ENCODE data around the gene CDH3. TPM values are rescaled to one million over a fixed set of nuclear protein-coding genes. Genes with fewer than 3 reads are reported as not detected.

CDH3 gene
- total RNA-seq, 1 donor from 2014 or later = 14.1 TPM

DNA sequence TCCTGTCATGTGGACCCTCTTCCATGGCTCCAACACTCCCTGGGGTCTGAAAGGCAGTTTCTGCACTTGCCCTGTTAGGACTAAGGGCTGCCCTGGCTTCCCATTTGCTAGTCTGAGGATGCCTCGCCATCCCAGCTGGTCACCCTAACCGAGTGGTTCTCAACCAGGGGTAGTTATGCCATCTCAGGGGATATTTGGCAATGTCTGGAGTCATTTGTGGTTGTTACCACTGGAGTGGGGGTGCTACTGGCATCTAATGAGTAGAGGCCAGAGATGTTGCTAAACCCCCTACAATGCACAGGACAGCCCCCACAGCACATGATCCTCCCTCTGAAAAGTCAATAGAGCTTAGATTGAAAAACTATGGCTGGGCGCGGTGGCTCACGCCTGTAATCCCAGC, 65.1 kb downstream of the CDH3 start:
- no peaks in the 10 kb centered on the region for H3K36me3 ChIP-seq (ENCODE audit: insufficient read depth, low read length)
- Mint-ChIP-seq H3K9me3 (ENCODE audit: unreplicated experiment) (peaks cover 3% of the 10 kb centered on the region), H3K27me3 (ENCODE audit: low read depth, unreplicated experiment) (peaks cover 21% of the 10 kb centered on the region), H3K27ac (ENCODE audit: unreplicated experiment) (no peak overlapping the region), H3K36me3 (ENCODE audit: low read depth, unreplicated experiment) (no peaks in the 10 kb centered on the region), H3K4me3 (ENCODE audit: unreplicated experiment) (no peak overlapping the region), H3K4me1 (ENCODE audit: low read depth, unreplicated experiment) (peaks cover 4% of the 10 kb centered on the region)
- TF ChIP-seq, protein P1, sequence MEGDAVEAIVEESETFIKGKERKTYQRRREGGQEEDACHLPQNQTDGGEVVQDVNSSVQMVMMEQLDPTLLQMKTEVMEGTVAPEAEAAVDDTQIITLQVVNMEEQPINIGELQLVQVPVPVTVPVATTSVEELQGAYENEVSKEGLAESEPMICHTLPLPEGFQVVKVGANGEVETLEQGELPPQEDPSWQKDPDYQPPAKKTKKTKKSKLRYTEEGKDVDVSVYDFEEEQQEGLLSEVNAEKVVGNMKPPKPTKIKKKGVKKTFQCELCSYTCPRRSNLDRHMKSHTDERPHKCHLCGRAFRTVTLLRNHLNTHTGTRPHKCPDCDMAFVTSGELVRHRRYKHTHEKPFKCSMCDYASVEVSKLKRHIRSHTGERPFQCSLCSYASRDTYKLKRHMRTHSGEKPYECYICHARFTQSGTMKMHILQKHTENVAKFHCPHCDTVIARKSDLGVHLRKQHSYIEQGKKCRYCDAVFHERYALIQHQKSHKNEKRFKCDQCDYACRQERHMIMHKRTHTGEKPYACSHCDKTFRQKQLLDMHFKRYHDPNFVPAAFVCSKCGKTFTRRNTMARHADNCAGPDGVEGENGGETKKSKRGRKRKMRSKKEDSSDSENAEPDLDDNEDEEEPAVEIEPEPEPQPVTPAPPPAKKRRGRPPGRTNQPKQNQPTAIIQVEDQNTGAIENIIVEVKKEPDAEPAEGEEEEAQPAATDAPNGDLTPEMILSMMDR (IDR thresholded peaks at IDR 0.05; ENCODE audit: insufficient read depth, low read depth, low read length) = no peak
- no peak for TF ChIP-seq EZH2 (IDR thresholded peaks at IDR 0.05; ENCODE audit: insufficient read depth, low read length)
- H3K79me2 ChIP-seq (ENCODE audit: insufficient read depth, low read length) = no peaks in the 10 kb centered on the region
- H4K20me1 ChIP-seq (ENCODE audit: insufficient read depth, low read length) = no peaks in the 10 kb centered on the region
- no peaks in the 10 kb centered on the region for H3K27me3 ChIP-seq (ENCODE audit: insufficient read depth, low read length)
- no peak overlapping the region for H3K4me3 ChIP-seq (ENCODE audit: insufficient read depth, low read depth, low read length)
- H3K4me1 ChIP-seq (ENCODE audit: insufficient read depth, low read length) = peaks cover 8% of the 10 kb centered on the region
- DNase-seq (ENCODE audit: low read depth) = no peak
- no peaks in the 10 kb centered on the region for H3K9me3 ChIP-seq (ENCODE audit: insufficient read depth, low read depth, low read length)
- H3K9ac ChIP-seq (ENCODE audit: low read length) = no peak overlapping the region
- H2AFZ ChIP-seq (ENCODE audit: low read depth, low read length) = no peak overlapping the region
- no peak overlapping the region for H3K27ac ChIP-seq (ENCODE audit: low read depth, low read length)
- no peak for FAIRE-seq
- no peak overlapping the region for H3K4me2 ChIP-seq (ENCODE audit: low read length)

DNA sequence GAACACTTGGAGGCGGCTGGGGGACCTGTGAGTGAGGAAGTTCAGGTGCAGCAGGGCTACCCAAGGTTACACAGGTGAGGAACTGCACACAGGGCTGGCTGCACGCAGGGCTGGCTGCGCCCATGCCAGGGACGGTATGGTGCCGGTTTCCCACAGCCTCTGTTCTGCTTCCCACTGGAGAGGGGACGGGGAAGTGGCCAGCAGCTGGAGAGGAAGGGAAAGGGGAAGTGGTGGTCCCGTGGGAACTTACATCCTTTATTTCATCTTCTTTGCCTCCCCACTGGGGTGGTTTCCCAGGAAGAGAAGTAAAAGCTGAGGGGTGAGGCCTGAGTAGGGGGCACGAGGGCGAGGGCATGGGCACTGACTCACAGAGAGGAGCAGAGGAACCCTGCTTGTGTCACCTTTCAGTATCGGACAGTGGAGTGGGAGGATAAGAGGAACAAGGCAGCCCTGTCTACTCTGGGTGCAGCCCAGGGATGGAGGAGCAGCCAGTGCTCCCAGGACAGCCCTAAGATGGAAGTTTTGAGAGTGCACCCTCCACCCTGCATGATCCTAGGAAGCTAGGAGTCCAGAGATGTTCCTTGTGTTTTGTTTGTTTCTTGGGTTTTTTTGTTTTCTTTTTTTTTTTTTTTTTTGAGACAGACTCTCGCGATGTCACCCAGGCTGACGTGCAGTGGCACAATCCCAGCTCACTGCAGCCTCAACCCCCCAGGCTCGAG, 66.5 kb downstream of the CDH3 start:
- H3K9me3 Mint-ChIP-seq (ENCODE audit: unreplicated experiment) = peaks cover 3% of the 10 kb centered on the region
- no peaks in the 10 kb centered on the region for H3K36me3 Mint-ChIP-seq (ENCODE audit: low read depth, unreplicated experiment)
- no peak overlapping the region for H3K4me3 Mint-ChIP-seq (ENCODE audit: unreplicated experiment)
- no peaks in the 10 kb centered on the region for H3K36me3 ChIP-seq (ENCODE audit: insufficient read depth, low read length)
- H3K4me2 ChIP-seq (ENCODE audit: low read length) = no peak overlapping the region
- FAIRE-seq (no peak), DNase-seq (ENCODE audit: low read depth) (no peak)
- TF ChIP-seq, protein P1 (IDR thresholded peaks at IDR 0.05; ENCODE audit: insufficient read depth, low read depth, low read length) = no peak
- TF ChIP-seq EZH2 (IDR thresholded peaks at IDR 0.05; ENCODE audit: insufficient read depth, low read length) = no peak
- H3K27ac ChIP-seq (ENCODE audit: low read depth, low read length) = no peak overlapping the region
- H3K9me3 ChIP-seq (ENCODE audit: insufficient read depth, low read depth, low read length) = no peaks in the 10 kb centered on the region
- H2AFZ ChIP-seq (ENCODE audit: low read depth, low read length) = no peak overlapping the region
- no peaks in the 10 kb centered on the region for H4K20me1 ChIP-seq (ENCODE audit: insufficient read depth, low read length)
- H3K4me1 ChIP-seq (ENCODE audit: insufficient read depth, low read length) = peaks cover 8% of the 10 kb centered on the region
- no peak overlapping the region for H3K4me3 ChIP-seq (ENCODE audit: insufficient read depth, low read depth, low read length)
- no peaks in the 10 kb centered on the region for H3K79me2 ChIP-seq (ENCODE audit: insufficient read depth, low read length)
- no peak overlapping the region for H3K27ac Mint-ChIP-seq (ENCODE audit: unreplicated experiment)
- no peak overlapping the region for H3K9ac ChIP-seq (ENCODE audit: low read length)
- no peaks in the 10 kb centered on the region for H3K27me3 ChIP-seq (ENCODE audit: insufficient read depth, low read length)
- peaks cover 21% of the 10 kb centered on the region for H3K27me3 Mint-ChIP-seq (ENCODE audit: low read depth, unreplicated experiment)
- H3K4me1 Mint-ChIP-seq (ENCODE audit: low read depth, unreplicated experiment) = peaks cover 4% of the 10 kb centered on the region

DNA sequence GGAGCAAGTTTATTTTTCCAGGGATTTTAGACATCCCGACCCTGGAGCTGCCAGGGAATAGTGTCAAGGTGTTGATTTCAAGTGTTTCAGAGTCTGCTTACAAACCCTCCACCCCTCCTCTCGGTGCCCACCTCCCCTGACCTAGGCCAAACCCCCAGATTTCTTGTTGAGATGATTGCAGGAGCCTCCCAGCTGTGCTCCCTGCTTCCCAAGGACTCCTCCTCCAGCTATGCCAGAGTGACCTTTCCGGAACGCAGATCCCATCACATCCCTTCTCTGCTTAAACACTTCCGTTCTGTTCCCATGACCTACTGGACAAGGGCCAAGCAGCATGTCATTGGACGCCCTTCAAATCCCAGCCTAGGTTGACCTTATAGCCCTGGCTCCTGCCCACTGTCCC, 68.3 kb downstream of the CDH3 start:
- H3K36me3 Mint-ChIP-seq (ENCODE audit: low read depth, unreplicated experiment) = no peaks in the 10 kb centered on the region
- no peaks in the 10 kb centered on the region for H3K4me1 Mint-ChIP-seq (ENCODE audit: low read depth, unreplicated experiment)
- no peaks in the 10 kb centered on the region for H3K9me3 ChIP-seq (ENCODE audit: insufficient read depth, low read depth, low read length)
- H3K9me3 Mint-ChIP-seq (ENCODE audit: unreplicated experiment) = peaks cover 3% of the 10 kb centered on the region
- H2AFZ ChIP-seq (ENCODE audit: low read depth, low read length) = no peak overlapping the region
- FAIRE-seq = no peak
- H3K27me3 Mint-ChIP-seq (ENCODE audit: low read depth, unreplicated experiment) = peaks cover 21% of the 10 kb centered on the region
- no peak overlapping the region for H3K4me2 ChIP-seq (ENCODE audit: low read length)
- no peak overlapping the region for H3K9ac ChIP-seq (ENCODE audit: low read length)
- H3K79me2 ChIP-seq (ENCODE audit: insufficient read depth, low read length) = no peaks in the 10 kb centered on the region
- H3K27ac ChIP-seq (ENCODE audit: low read depth, low read length) = no peak overlapping the region
- no peak overlapping the region for H3K4me3 Mint-ChIP-seq (ENCODE audit: unreplicated experiment)
- H3K27ac Mint-ChIP-seq (ENCODE audit: unreplicated experiment) = no peak overlapping the region
- H3K4me1 ChIP-seq (ENCODE audit: insufficient read depth, low read length) = no peaks in the 10 kb centered on the region
- TF ChIP-seq, protein P1 (IDR thresholded peaks at IDR 0.05; ENCODE audit: insufficient read depth, low read depth, low read length) = no peak
- TF ChIP-seq EZH2 (IDR thresholded peaks at IDR 0.05; ENCODE audit: insufficient read depth, low read length) = no peak
- H4K20me1 ChIP-seq (ENCODE audit: insufficient read depth, low read length) = no peaks in the 10 kb centered on the region
- H3K27me3 ChIP-seq (ENCODE audit: insufficient read depth, low read length) = no peaks in the 10 kb centered on the region
- no peaks in the 10 kb centered on the region for H3K36me3 ChIP-seq (ENCODE audit: insufficient read depth, low read length)
- no peak for DNase-seq (ENCODE audit: low read depth)
- H3K4me3 ChIP-seq (ENCODE audit: insufficient read depth, low read depth, low read length) = no peak overlapping the region
